AG09309 (cell line): ENCODE measurements around the gene SIDT1.
A peak's percentile ranks its signal among the peaks of the same experiment; 100 is the strongest.

Experiments
- DNase-seq: peaks from one replicate; pipeline ENCODE4 v3.0.0-alpha.2; 2010; ENCODE audit warnings: low read depth
- H3K4me3 ChIP-seq: 2 replicates; pipeline ENCODE4 v1.5.1; 2011; ENCODE audit warnings: mild to moderate bottlenecking, low read depth, low read length, moderate library complexity; ENCODE audit not compliant: control insufficient read depth
- TF ChIP-seq, protein P1 (sequence below): IDR thresholded peaks from 2 replicates; pipeline ENCODE4 v1.5.1; 2011; ENCODE audit warnings: mild to moderate bottlenecking, low read depth, low read length, inconsistent platforms; ENCODE audit not compliant: insufficient read depth, control insufficient read depth; ENCODE audit errors: missing control alignments

Gene SIDT1

GRCh38 chr3:113607219-113607596 lies 74.9 kb downstream of the SIDT1 start:
- TF ChIP-seq, protein P1, sequence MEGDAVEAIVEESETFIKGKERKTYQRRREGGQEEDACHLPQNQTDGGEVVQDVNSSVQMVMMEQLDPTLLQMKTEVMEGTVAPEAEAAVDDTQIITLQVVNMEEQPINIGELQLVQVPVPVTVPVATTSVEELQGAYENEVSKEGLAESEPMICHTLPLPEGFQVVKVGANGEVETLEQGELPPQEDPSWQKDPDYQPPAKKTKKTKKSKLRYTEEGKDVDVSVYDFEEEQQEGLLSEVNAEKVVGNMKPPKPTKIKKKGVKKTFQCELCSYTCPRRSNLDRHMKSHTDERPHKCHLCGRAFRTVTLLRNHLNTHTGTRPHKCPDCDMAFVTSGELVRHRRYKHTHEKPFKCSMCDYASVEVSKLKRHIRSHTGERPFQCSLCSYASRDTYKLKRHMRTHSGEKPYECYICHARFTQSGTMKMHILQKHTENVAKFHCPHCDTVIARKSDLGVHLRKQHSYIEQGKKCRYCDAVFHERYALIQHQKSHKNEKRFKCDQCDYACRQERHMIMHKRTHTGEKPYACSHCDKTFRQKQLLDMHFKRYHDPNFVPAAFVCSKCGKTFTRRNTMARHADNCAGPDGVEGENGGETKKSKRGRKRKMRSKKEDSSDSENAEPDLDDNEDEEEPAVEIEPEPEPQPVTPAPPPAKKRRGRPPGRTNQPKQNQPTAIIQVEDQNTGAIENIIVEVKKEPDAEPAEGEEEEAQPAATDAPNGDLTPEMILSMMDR, result no peak
- no peak overlapping the region for H3K4me3 ChIP-seq
- no peak for DNase-seq

GRCh38 chr3:113614402-113614801 lies 82.0 kb downstream of the SIDT1 start:
- TF ChIP-seq, protein P1, result no peak
- no peak overlapping the region for H3K4me3 ChIP-seq
- no peak for DNase-seq

DNA sequence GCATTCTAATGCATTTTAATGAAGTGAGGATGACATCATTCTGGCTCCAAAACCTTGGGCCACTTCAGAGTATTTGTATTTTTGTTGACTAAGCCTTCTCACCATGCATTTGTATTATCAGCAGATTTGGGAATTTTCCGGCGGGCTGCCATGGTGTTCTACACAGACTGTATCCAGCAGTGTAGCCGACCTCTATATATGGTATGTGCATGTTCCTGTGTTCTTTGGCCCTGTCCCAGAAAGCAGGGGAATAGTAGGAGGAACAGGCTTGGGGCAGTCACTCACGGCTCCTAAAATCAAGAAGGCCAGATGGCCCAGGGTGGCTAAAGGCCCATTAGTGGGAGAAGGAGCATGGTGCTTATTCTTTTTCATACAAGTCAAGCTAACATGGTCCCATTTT lies 83.6 kb downstream of the SIDT1 start:
- no peak for DNase-seq
- H3K4me3 ChIP-seq, result no peak overlapping the region
- TF ChIP-seq, protein P1, result no peak

- DNase-seq, result no peak
- TF ChIP-seq, protein P1, result no peak
- no peak overlapping the region for H3K4me3 ChIP-seq
Observed at GRCh38 chr3:113617726-113618125, 85.4 kb downstream of the SIDT1 start.

GRCh38 chr3:113620091-113620490 lies 87.7 kb downstream of the SIDT1 start:
- H3K4me3 ChIP-seq, result no peak overlapping the region
- TF ChIP-seq, protein P1, result no peak
- no peak for DNase-seq

DNA sequence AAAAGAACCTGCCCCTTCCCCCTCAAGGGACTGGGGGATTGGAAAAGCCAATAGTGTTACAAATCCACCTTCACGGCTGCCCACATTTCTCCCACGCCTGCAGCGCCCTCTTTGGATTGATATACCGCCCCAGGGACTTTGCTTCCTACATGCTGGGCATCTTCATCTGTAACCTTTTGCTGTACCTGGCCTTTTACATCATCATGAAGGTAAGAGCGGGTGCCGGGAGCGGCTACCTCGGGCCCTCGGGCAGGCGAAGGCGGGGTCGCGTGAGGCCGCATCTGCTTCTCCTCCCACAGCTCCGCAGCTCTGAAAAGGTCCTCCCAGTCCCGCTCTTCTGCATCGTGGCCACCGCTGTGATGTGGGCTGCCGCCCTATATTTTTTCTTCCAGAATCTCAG lies 91.0 kb downstream of the SIDT1 start:
- TF ChIP-seq, protein P1, result peak; percentile 21
- DNase-seq, result no peak
- H3K4me3 ChIP-seq, result no peak overlapping the region

GRCh38 chr3:113623811-113624210 lies 91.5 kb downstream of the SIDT1 start:
- TF ChIP-seq, protein P1, result no peak
- DNase-seq, result no peak
- no peak overlapping the region for H3K4me3 ChIP-seq
